Adrenal gland (tissue), 12 donors: ENCODE data around the gene TOMM40. TPM values are rescaled to one million over a fixed set of nuclear protein-coding genes. Genes with fewer than 3 reads are reported as not detected.

Experiments used
- DNase-seq, 7 donors: peaks; one replicate each; pipeline ENCODE4 v3.0.0-alpha.2; 2019 to 2020
- H3K27ac ChIP-seq, 5 donors: fragments of 200-600 bp; sonication (generic) in 4 of 5; 1 replicate in 3 of 5; 2 replicates in 2 of 5; pipeline versions ENCODE4 v1.5.1 to v1.8.0; 2016 to 2020; ENCODE audit warnings: mild to moderate bottlenecking in 1 of 5
- H3K27me3 ChIP-seq: fragments of 200-600 bp; 2 replicates; pipeline ENCODE4 v1.8.0; 2021
- H3K36me3 ChIP-seq, 2 donors: fragments of 200-600 bp; replicated peaks in 1 of 2; 1 replicate in 1 of 2; 2 replicates in 1 of 2; pipeline versions ENCODE4 v1.5.1 to v1.8.0; 2018 to 2022
- H3K4me1 ChIP-seq, 2 donors: fragments of 200-600 bp; replicated peaks in 1 of 2; 1 replicate in 1 of 2; 2 replicates in 1 of 2; pipeline versions ENCODE4 v1.5.1 to v1.8.0; 2018 to 2021
- H3K4me3 ChIP-seq, 4 donors: fragments of 200-600 bp; sonication (generic) in 3 of 4; one replicate each; pipeline ENCODE4 v1.5.1; 2016 to 2018
- H3K9me3 ChIP-seq, 3 donors: fragments of 200-600 bp; sonication (generic) in 1 of 3; replicated peaks in 1 of 3; 1 replicate in 2 of 3; 2 replicates in 1 of 3; pipeline versions ENCODE4 v1.5.1 to v1.8.0; 2016 to 2021
- CTCF ChIP-seq, 6 experiments: fragments of 450-650 bp in 4 of 6; fragments of 200-600 bp in 2 of 6; sonication (generic) in 1 of 6; IDR thresholded peaks; 1 replicate in 5 of 6; 2 replicates in 1 of 6; pipeline versions ENCODE4 v1.5.1 to v1.8.0; 2016 to 2021; ENCODE audit warnings: antibody characterized with exemption in 6 of 6, mild to moderate bottlenecking in 2 of 6, moderate library complexity in 1 of 6
- POLR2A ChIP-seq, 2 donors: fragments of 450-650 bp; IDR thresholded peaks; one replicate each; pipeline ENCODE4 v1.6.1; 2017; ENCODE audit warnings: antibody characterized with exemption in 2 of 2, mild to moderate bottlenecking in 2 of 2, moderate library complexity in 1 of 2
- WGBS, 4 donors: extraction: QIAGEN DNeasy Blood & Tissue Kit in 2 of 4; methylation state at CpG; one replicate each; pipeline versions ENCODE4 v1.1.5 to v1.1.7; 2013 to 2017; 5-methylcytosine and 5-hydroxymethylcytosine counted together
- intact Hi-C, 2 donors: fragments of 100-400 bp; cut with DNase I; formaldehyde crosslinking; loops; one replicate each; pipeline versions ENCODE4 v1.14.1 to v1.15.0; 2022 to 2023
- polyA plus RNA-seq, 3 donors: library from polyadenylated mRNA; stranded (reverse); fragments of 200-250 nt in 2 of 3; fragments of 350-450 nt in 1 of 3; fragmentation: Illumina TruSeq in 1 of 3; extraction: RNeasy Lipid Tissue Mini Kit (QIAGEN cat#74804) in 1 of 3; gene quantifications; one replicate each; pipeline ENCODE4 v1.2.3, GENCODE V29; 2013 to 2014
- total RNA-seq, 9 donors: library from RNA; depleted of rRNA in 4 of 9; stranded (reverse); fragments of >200 nt in 4 of 9; fragments of 120-200 nt in 1 of 9; fragmentation: NEBNext Ultra II Directional in 1 of 9; extraction: Animal tissue kit (Norgen Biotek cat#: 25700) in 1 of 9; gene quantifications; one replicate each; pipeline versions ENCODE4 v1.1.0 to v1.2.4, GENCODE V29; 2013 to 2023
- donor health status: healthy with polysubstance abuse.
- donor health status: Bipolar disorder and iron deficiency.
- donor health status: DM: yes; HTN: yes; CAD: no.
- donor health status: DM: no; HTN: no; CAD: no.
- donor health status: DM: no; HTN: no; CAD: no.
- donor health status: DM: yes; HTN: yes; CAD: no.

Gene TOMM40
- total and polyA plus RNA-seq, 12 donors: 53.1 to 248 (median 68.8) TPM

- WGBS, 4 donors: 60 to 72% (median 64%) methylated on average over 4 to 5 of the region's 5 CpGs
- DNase-seq: no peak
- H3K36me3 ChIP-seq: peaks cover 0 to 66% of the 10 kb centered on the region in 2 donors
- H3K4me3 ChIP-seq: no peak overlapping the region
- TF ChIP-seq CTCF (IDR thresholded peaks at IDR 0.05) (no peak), POLR2A (IDR thresholded peaks at IDR 0.05) (no peak)
- no peaks in the 10 kb centered on the region for H3K9me3 ChIP-seq
- intact Hi-C loops: no loop called here
- H3K27ac ChIP-seq: no peak overlapping the region
- no peaks in the 10 kb centered on the region for H3K27me3 ChIP-seq
- H3K4me1 ChIP-seq: no peaks in the 10 kb centered on the region
Measured at GRCh38 chr19:44876930-44877535, 14.0 kb upstream of the TOMM40 start.

DNA sequence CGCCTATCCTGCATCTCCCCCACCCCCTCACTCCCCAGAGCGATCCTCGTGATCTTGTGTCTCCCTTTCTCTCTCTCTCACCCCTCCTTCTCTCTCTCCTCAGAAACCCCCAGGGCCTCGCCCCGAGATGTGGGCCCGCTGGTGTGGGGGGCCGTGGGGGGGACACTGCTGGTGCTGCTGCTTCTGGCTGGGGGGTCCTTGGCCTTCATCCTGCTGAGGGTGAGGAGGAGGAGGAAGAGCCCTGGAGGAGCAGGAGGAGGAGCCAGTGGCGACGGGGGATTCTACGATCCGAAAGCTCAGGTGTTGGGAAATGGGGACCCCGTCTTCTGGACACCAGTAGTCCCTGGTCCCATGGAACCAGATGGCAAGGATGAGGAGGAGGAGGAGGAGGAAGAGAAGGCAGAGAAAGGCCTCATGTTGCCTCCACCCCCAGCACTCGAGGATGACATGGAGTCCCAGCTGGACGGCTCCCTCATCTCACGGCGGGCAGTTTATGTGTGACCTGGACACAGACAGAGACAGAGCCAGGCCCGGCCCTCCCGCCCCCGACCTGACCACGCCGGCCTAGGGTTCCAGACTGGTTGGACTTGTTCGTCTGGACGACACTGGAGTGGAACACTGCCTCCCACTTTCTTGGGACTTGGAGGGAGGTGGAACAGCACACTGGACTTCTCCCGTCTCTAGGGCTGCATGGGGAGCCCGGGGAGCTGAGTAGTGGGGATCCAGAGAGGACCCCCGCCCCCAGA lies 12.8 kb upstream of the TOMM40 start:
- no peak overlapping the region for H3K4me3 ChIP-seq
- no peak for TF ChIP-seq POLR2A (IDR thresholded peaks at IDR 0.05)
- no peak for TF ChIP-seq CTCF (IDR thresholded peaks at IDR 0.05)
- no peak overlapping the region for H3K27ac ChIP-seq
- H3K4me1 ChIP-seq: no peaks in the 10 kb centered on the region
- 79 to 89% (median 84%) methylated on average over 16 to 26 of the region's 26 CpGs for WGBS, 4 donors
- H3K27me3 ChIP-seq: no peaks in the 10 kb centered on the region
- intact Hi-C loops: no loop called here
- no peak for DNase-seq
- H3K36me3 ChIP-seq: peaks cover 0 to 56% of the 10 kb centered on the region in 2 donors
- no peaks in the 10 kb centered on the region for H3K9me3 ChIP-seq

DNA sequence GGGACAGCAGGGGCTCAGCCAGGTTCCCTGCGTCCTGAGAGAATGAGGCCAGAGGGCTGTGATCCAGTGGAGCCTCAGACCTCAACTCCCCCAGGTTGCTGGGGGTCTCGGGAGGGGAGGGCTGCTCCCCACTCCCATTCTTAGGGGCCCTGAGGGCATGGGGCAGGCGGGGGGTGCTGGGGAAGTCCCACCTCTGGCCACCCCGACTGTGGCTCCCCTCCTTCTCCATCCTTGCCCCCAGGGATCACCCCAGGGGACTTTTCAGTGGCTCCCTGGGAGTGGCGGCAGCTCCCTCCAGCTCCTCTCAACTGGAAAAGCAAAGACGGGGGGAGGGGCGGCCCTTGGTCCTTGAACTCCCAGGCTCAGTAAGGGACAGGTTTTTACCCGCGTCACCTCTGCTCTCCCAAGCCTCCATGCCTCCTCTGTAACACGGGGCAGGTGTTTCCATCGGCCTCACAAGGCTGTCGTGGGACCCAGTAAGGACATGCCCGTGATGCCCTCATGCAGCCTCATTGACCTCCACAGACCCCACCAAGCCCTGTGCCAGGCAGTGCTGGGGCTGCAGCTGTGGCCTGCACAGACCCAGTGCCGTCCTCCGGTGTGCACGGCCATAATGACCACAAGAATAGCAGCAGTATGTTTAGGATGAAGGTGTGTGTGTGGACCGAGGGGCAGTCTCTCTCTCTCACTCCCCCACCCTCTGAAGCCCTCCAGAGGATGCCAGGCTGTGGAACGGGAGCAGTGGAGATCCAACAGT lies 11.6 kb upstream of the TOMM40 start:
- no peak for DNase-seq
- intact Hi-C loops: no loop called here
- WGBS, 4 donors: 40 to 75% (median 71%) methylated on average over 2 to 18 of the region's 18 CpGs

More for the DNA sequence above, 11.6 kb upstream of the TOMM40 start:
- H3K4me3 ChIP-seq: no peak overlapping the region
- no peaks in the 10 kb centered on the region for H3K27me3 ChIP-seq
- H3K27ac ChIP-seq: peak overlapping the region in 1 of 5 donors; percentile 52
- TF ChIP-seq CTCF (IDR thresholded peaks at IDR 0.05): no peak
- TF ChIP-seq POLR2A (IDR thresholded peaks at IDR 0.05): no peak
- no peaks in the 10 kb centered on the region for H3K4me1 ChIP-seq
- no peaks in the 10 kb centered on the region for H3K9me3 ChIP-seq
- peaks cover 0 to 44% of the 10 kb centered on the region in 2 donors for H3K36me3 ChIP-seq
